ENCODE data around the gene PTPRR. TPM values are rescaled to one million over a fixed set of nuclear protein-coding genes. Genes with fewer than 3 reads are reported as not detected.
A peak's percentile ranks its signal among the peaks of the same experiment; 100 is the strongest.

Gene PTPRR
- total RNA-seq, 1 experiment from 2014 or later = 0.59 TPM

DNA sequence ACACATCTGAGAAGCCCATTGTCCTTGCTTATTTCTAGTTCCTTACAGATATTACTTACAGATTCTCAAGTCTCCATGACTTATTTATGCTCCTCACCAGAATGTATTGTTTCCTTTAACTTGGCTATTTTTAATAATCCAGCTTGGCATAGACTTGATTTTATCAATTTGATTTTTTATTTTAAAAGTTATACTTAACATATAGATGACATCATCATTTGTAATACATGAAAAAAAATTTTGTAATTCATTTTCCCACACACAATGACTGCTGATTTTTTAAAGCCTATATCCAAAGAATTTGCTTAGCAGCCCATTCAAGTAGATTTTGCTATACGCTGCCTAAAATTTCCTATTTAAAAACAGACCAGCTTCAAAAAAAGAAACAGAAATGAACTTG lies 39.8 kb downstream of the PTPRR start:
- Histone ChIP-seq H3K4me3 (ENCODE audit: insufficient read depth, low read depth, low read length) (no peak overlapping the region), H3K36me3 (replicated peaks; ENCODE audit: control insufficient read depth, insufficient read depth, low read length) (no peaks in the 10 kb centered on the region), H3K27me3 (ENCODE audit: control insufficient read depth, insufficient read depth, low read length) (no peaks in the 10 kb centered on the region)
- DNase-seq = no peak

DNA sequence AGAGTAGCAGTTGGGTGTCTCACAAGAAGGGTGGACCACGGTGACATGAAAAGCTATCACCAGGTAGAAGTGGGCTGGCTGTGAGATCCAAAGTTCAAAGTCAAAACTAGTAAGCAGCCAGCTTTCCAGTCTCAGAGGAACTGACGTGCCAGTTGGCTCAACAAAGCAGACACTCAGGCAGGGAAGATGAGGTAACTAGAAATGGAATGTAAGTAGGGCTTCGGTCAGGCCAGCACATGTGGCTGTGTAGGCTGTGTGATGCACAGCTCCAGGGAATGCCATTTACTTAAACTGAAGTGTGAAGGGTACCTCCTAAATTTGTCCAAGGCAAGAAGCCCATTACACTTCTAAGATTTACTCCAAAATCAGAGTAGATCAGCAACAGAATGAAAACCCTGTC lies 43.6 kb downstream of the PTPRR start:
- no peaks in the 10 kb centered on the region for H3K27me3 ChIP-seq (ENCODE audit: control insufficient read depth, insufficient read depth, low read length)
- no peaks in the 10 kb centered on the region for H3K36me3 ChIP-seq (replicated peaks; ENCODE audit: control insufficient read depth, insufficient read depth, low read length)
- DNase-seq = no peak
- H3K4me3 ChIP-seq (ENCODE audit: insufficient read depth, low read depth, low read length) = no peak overlapping the region

DNA sequence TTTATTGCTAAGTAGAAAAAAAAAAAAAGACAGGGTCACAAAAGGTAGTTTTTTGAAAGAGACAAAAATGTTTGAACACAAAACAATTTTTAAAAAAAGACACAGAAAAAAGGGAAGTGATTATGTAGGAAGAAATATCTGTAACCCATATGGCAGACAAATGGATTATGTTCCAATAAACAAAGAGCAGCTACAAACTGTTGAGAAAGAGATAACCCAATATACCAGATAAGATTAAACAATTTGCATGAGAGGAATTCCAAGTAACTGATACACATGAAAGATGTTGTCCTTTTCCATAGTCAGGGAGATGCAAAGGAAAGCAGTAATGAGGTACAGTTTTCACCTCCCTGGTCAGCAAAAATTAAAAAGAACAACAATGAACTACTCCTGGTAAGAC lies 44.9 kb downstream of the PTPRR start:
- no peaks in the 10 kb centered on the region for H3K36me3 ChIP-seq (replicated peaks; ENCODE audit: control insufficient read depth, insufficient read depth, low read length)
- H3K27me3 ChIP-seq (ENCODE audit: control insufficient read depth, insufficient read depth, low read length) = no peaks in the 10 kb centered on the region
- no peak for DNase-seq
- H3K4me3 ChIP-seq (ENCODE audit: insufficient read depth, low read depth, low read length) = no peak overlapping the region

DNA sequence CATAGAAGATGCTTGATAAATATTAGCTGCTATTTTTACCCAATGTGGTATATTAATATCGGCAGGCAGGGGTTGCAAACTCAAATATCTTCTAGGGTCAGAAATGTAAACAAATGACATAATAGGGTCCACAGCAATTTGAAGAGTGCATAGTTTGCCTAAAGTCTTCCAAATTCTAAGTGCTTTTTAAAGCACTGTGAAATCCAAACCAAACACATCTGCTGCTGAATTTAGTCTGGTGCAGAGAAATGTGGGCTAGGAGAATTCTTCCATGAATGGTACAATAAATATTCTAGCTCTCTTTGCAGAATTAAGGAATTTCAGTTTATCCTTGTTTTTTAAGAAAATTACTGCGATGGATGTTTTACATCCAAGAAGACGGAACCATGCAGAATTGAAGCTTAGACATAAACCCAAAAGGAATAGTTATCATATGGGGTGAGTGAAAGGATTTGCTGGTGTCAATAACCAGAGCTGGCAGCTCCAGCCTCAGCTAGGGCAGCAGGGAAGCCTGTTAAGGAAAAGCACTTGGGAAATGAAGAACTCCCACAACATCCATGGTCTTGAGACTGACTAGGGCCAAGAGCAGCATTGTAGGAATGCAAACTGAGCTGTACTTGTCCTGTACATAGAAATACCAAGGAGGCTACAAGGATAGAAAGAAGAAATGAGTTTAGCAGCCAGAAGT lies 65.5 kb downstream of the PTPRR start:
- H3K36me3 ChIP-seq (replicated peaks; ENCODE audit: control insufficient read depth, insufficient read depth, low read length) = no peaks in the 10 kb centered on the region
- no peaks in the 10 kb centered on the region for H3K27me3 ChIP-seq (ENCODE audit: control insufficient read depth, insufficient read depth, low read length)
- H3K4me3 ChIP-seq (ENCODE audit: insufficient read depth, low read depth, low read length) = no peak overlapping the region
- no peak for DNase-seq

DNA sequence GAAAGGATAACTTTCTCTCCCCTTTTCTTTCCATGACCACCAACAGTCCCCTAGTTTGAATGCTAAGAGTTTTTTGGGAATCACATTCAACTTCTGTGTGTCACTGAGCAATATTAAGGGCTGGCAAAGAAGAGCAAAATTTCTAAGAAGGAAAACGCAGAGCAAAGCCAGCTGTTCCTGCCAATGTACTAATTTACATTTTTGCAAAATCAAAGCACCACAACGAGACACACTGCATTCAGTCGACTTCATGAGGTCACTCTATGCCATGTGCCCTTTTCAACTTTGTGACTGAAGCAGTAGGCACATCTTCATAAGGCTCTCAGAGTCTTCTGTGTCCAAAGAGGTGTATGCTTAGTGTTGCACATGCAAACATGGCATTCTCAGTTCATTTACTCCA lies 66.4 kb downstream of the PTPRR start:
- Histone ChIP-seq H3K36me3 (replicated peaks; ENCODE audit: control insufficient read depth, insufficient read depth, low read length) (no peaks in the 10 kb centered on the region), H3K27me3 (ENCODE audit: control insufficient read depth, insufficient read depth, low read length) (no peaks in the 10 kb centered on the region), H3K4me3 (ENCODE audit: insufficient read depth, low read depth, low read length) (no peak overlapping the region)
- DNase-seq = no peak

DNA sequence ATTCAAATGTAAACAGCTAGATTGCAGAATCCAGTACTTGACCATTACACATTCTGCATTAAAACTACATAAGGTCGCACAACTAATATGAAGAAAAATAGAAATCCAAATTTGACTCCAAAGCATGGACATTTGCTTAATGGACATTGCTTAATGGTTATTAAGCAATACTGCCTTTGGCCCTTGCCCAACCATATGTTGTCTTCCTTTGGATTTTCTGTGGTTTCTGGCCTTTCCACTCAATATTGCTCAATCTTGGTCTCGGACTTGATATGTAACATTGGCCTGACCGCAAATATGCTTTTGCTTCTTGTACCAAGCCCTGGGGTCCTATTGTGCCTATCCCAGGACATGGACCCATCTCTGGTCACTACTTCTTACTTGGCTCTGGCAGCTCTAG lies 67.2 kb downstream of the PTPRR start:
- no peak for DNase-seq
- Histone ChIP-seq H3K36me3 (replicated peaks; ENCODE audit: control insufficient read depth, insufficient read depth, low read length) (no peaks in the 10 kb centered on the region), H3K4me3 (ENCODE audit: insufficient read depth, low read depth, low read length) (no peak overlapping the region)

DNA sequence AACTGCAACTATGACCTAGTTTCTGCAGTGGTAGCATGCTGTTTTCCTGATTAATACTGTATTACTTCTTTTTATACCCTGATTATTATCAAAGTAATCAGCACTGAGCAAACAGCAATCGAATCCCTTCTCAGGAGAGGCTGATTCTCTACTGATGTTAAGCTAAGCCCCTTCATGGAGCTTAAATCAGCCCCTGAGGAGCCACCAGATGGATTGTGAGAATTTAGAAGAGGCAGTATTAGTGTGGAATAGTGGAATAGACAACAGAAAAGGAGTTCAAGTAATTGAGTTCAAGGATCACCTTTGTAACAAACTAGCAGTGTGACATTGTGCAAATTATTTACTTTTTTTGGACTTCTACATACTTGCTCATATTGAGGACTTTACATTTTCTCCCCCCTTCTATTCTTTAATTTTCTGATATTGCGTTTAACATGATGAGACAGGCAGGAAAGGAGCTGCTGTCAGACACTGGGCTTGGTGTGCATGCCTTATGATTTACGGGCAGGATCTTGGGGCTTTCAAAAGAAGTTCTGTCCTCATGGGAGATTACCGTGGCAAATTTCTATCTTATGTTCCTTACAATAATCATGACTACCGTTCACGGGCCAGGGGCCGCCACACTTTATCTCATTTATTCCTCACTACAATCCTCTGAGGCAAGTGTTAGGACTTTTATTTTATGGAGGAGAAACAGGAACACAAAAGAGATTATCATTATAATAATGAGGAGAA lies 68.0 kb downstream of the PTPRR start:
- no peaks in the 10 kb centered on the region for H3K36me3 ChIP-seq (replicated peaks; ENCODE audit: control insufficient read depth, insufficient read depth, low read length)
- no peaks in the 10 kb centered on the region for H3K27me3 ChIP-seq (ENCODE audit: control insufficient read depth, insufficient read depth, low read length)
- no peak overlapping the region for H3K4me3 ChIP-seq (ENCODE audit: insufficient read depth, low read depth, low read length)

More for the DNA sequence above, 67.2 kb downstream of the PTPRR start:
- H3K27me3 ChIP-seq (ENCODE audit: control insufficient read depth, insufficient read depth, low read length) = no peaks in the 10 kb centered on the region

DNA sequence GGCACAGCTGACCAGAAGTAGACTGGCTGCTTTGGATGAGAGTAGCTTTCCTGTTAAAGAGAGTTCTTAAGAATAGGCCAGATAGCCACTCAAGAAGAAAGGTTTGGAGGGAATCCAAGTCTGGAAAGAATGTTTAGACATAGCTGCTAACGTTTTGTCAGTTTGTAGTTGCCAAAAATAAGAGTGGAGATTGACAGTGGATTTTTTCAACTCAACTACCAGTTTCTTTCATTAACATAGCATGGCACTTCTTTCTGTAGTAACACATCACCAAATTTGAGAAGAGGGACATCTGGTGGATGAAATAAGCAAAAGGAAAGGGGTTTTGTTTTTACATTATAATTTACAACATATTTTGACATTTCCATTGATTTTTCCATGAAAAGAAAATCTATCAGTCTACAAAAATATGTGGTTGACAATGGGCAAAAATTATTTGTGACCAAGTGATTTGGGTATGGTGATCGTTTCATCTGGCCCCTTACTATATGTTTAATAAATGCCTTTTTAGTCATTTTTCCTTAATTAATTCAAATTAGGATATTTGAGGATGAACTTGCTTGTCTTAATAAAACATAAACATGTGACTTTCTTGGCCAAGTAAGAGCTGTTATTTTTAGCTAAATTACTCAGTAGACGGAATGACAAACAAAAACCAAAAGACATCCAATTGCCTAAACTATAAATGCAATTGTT lies 71.1 kb downstream of the PTPRR start:
- DNase-seq = peak; percentile 2
- Histone ChIP-seq H3K36me3 (replicated peaks; ENCODE audit: control insufficient read depth, insufficient read depth, low read length) (no peaks in the 10 kb centered on the region), H3K27me3 (ENCODE audit: control insufficient read depth, insufficient read depth, low read length) (no peaks in the 10 kb centered on the region), H3K4me3 (ENCODE audit: insufficient read depth, low read depth, low read length) (no peak overlapping the region)

More for the DNA sequence above, 68.0 kb downstream of the PTPRR start:
- no peak for DNase-seq

DNA sequence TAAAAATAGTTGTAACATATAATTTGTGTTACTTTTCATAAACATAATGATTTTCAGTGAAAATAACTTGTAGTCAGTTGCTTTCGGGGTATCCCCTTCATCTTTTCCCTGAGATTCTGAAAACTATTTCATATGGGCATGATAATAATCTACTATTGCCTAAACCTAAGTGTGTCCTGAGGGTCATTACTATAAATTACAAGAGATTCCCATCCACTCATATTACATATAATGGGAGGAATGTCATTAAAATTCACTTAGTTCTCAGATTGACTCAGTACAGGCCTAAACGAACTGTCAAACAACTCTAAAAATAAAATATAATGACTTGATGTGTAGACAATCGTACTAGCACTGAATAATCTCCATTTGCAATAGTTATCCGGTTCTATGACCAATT lies 72.7 kb downstream of the PTPRR start:
- DNase-seq = no peak
- Histone ChIP-seq H3K4me3 (ENCODE audit: insufficient read depth, low read depth, low read length) (no peak overlapping the region), H3K27me3 (ENCODE audit: control insufficient read depth, insufficient read depth, low read length) (no peaks in the 10 kb centered on the region), H3K36me3 (replicated peaks; ENCODE audit: control insufficient read depth, insufficient read depth, low read length) (no peaks in the 10 kb centered on the region)

DNA sequence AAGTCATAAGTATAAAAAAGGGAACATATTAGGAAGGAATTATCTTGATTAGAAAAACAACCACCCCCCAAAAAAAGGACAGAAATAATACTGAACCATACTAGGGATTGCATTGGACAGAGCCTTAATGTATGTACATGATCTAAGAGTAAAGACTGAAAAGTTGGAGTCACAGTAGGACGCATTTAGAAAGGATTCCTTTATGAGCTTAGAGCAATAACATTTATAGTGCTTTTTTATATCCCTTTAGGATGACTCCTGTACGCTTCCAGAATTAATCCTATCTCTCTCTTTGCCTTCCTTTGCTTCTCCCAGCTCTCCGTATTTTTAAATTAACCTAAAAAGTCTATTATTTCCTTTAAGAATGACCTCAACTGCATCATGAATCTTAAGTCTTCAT lies 75.3 kb downstream of the PTPRR start:
- H3K4me3 ChIP-seq (ENCODE audit: insufficient read depth, low read depth, low read length) = no peak overlapping the region

DNA sequence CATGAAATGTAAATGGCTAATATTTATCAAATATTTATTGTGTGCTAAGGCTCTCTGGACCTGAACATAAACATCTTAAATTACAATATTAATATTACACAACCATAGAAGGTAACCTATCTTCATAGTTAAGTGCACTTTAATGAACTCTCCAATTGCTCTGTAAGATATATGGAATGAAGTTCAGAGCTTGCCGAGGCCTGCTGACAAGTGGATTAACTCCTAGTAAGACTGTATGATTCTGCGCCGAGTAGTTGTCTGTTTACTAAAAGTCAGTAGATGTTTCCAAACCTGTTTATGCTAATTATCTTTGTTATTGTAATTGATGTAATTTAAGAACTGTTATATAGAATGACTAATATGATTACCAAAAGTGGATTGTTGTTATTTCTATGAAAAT lies 77.2 kb downstream of the PTPRR start:
- H3K36me3 ChIP-seq (replicated peaks; ENCODE audit: control insufficient read depth, insufficient read depth, low read length) = no peaks in the 10 kb centered on the region
- H3K27me3 ChIP-seq (ENCODE audit: control insufficient read depth, insufficient read depth, low read length) = no peaks in the 10 kb centered on the region
- no peak overlapping the region for H3K4me3 ChIP-seq (ENCODE audit: insufficient read depth, low read depth, low read length)
- DNase-seq = no peak

More for the DNA sequence above, 75.3 kb downstream of the PTPRR start:
- DNase-seq = no peak
- H3K36me3 ChIP-seq (replicated peaks; ENCODE audit: control insufficient read depth, insufficient read depth, low read length) = no peaks in the 10 kb centered on the region
- H3K27me3 ChIP-seq (ENCODE audit: control insufficient read depth, insufficient read depth, low read length) = no peaks in the 10 kb centered on the region

DNA sequence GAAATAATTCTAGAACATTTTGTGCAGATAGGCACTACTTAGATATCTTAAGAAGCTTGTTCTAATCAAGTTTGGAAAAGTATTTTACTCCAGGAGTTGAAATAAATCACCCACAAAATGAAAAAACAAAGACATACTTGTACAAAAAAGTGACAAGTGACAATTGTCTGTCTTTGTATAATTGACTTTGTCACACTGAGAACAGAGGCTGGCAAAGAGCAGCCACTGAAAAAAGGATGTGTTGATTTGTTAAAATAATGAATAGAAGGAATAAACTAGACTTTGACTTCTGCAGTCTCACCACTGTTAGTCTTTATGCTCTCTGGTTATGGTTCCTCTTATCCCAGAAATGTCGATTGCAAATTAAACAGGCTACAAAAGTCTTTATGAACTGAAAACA lies 77.6 kb downstream of the PTPRR start:
- Histone ChIP-seq H3K4me3 (ENCODE audit: insufficient read depth, low read depth, low read length) (no peak overlapping the region), H3K27me3 (ENCODE audit: control insufficient read depth, insufficient read depth, low read length) (no peaks in the 10 kb centered on the region), H3K36me3 (replicated peaks; ENCODE audit: control insufficient read depth, insufficient read depth, low read length) (no peaks in the 10 kb centered on the region)
- no peak for DNase-seq

DNA sequence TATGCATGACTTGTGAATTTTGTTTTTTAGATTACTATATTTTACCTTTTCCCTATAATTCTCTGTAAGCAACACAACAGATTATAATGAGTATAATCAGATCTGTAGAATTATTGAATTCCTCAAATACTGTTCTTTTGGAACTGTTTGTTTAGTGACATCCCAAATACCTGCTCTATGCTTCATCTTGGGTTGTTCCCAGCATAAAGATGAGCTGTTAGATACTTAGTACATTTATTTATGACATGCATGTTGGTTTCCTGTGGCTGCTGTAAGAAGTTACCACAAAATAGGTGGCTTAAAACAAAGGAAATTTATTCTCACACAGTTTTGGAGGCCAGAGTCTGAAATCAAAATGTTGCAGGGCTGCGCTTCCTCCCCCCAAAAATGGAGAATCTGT lies 78.4 kb downstream of the PTPRR start:
- H3K27me3 ChIP-seq (ENCODE audit: control insufficient read depth, insufficient read depth, low read length) = no peaks in the 10 kb centered on the region
- H3K4me3 ChIP-seq (ENCODE audit: insufficient read depth, low read depth, low read length) = no peak overlapping the region
- H3K36me3 ChIP-seq (replicated peaks; ENCODE audit: control insufficient read depth, insufficient read depth, low read length) = no peaks in the 10 kb centered on the region
- DNase-seq = no peak

DNA sequence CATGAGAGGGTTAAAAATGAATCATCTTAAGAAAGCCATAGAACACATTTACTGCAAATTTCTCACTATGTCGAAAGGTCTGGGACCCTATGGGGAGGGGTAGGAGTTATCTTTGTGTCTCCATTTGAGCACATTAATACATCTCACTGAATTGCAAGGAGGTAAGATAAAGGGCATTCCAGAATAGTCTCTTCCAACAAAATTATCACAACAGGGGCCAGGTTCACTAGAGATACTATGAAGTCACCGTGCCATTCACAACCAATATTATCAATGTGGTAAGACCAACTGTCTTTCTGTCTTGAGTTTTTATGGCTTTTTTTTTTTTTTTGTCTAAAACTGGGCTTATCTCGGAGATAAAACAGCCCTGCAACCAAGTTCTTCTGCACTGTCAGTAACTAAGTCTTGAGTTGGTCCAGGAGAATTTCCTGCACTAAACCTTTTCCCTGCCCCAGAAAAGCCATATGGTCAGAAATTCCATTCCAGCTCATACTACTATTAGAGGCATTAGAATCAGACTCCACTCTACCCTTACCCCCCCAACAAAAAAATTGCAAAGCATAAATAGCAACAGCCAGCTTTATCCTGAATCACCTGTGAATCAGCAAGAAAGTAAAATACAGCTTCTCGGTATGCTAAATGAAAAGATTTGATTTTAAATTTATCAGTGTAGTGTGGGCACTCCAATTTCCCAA lies 79.7 kb downstream of the PTPRR start:
- H3K4me3 ChIP-seq (ENCODE audit: insufficient read depth, low read depth, low read length) = no peak overlapping the region
- no peaks in the 10 kb centered on the region for H3K36me3 ChIP-seq (replicated peaks; ENCODE audit: control insufficient read depth, insufficient read depth, low read length)
- no peak for DNase-seq
- no peaks in the 10 kb centered on the region for H3K27me3 ChIP-seq (ENCODE audit: control insufficient read depth, insufficient read depth, low read length)

Measured in H7 (cell line).